ENCODE data around the gene CC2D2B. TPM values are rescaled to one million over a fixed set of nuclear protein-coding genes. Genes with fewer than 3 reads are reported as not detected.

The CC2D2B gene
- total and polyA plus RNA-seq, 8 donors, result 0.09 to 0.55 (median 0.39) TPM; not detected in 2

GRCh38 chr10:96075977-96076376, 168.2 kb downstream of the CC2D2B start:
- intact Hi-C loops (cut with DNase I), result no loop called here
- no peak for ATAC-seq
- Histone ChIP-seq H3K36me3 (no peaks in the 10 kb centered on the region), H3K27me3 (no peaks in the 10 kb centered on the region), H3K4me1 (no peaks in the 10 kb centered on the region), H3K4me3 (no peak overlapping the region), H3K27ac (no peak overlapping the region), H3K9me3 (no peaks in the 10 kb centered on the region)
- WGBS, 2 donors, result 40 to 46% methylated on average over 2 of the region's 2 CpGs
- FAIRE-seq, result no peak
- no peak for DNase-seq
- TF ChIP-seq CTCF (IDR thresholded peaks at IDR 0.05), result no peak

GRCh38 chr10:96077156-96077555, 169.4 kb downstream of the CC2D2B start:
- Histone ChIP-seq H3K9me3 (no peaks in the 10 kb centered on the region), H3K27ac (no peak overlapping the region), H3K4me1 (no peaks in the 10 kb centered on the region), H3K27me3 (no peaks in the 10 kb centered on the region), H3K36me3 (no peaks in the 10 kb centered on the region), H3K4me3 (no peak overlapping the region)
- FAIRE-seq (no peak), ATAC-seq (no peak), DNase-seq (no peak)
- 85 to 96% methylated on average over 3 of the region's 3 CpGs for WGBS, 2 donors
- intact Hi-C loops (cut with DNase I), result no loop called here
- no peak for TF ChIP-seq CTCF (IDR thresholded peaks at IDR 0.05)

- ATAC-seq (no peak), FAIRE-seq (no peak), DNase-seq (no peak)
- no peaks in the 10 kb centered on the region for H3K4me1 ChIP-seq
- no peaks in the 10 kb centered on the region for H3K9me3 ChIP-seq
- H3K4me3 ChIP-seq, result no peak overlapping the region
- H3K36me3 ChIP-seq, result no peaks in the 10 kb centered on the region
- H3K27me3 ChIP-seq, result no peaks in the 10 kb centered on the region
- 95 to 98% methylated on average over 2 of the region's 2 CpGs for WGBS, 2 donors
- H3K27ac ChIP-seq, result no peak overlapping the region
- TF ChIP-seq CTCF (IDR thresholded peaks at IDR 0.05), result no peak
- intact Hi-C loops (cut with DNase I), result no loop called here
Measured at GRCh38 chr10:96082153-96082552, 174.4 kb downstream of the CC2D2B start.

Small RNAs within 50 kb of the gene (microRNA-seq; reads per million reads assigned to microRNA genes)
- 8.9 to 17.7 reads per million in 2 donors for gene MIR3157

Other genes with a start within 250 kb of the CC2D2B start
- 10 to 100 TPM in 5 of 6 donors, 1 to 10 TPM in 1; 8.9 to 25.5 (median 16.7) TPM for gene TCTN3, start 214.0 kb upstream of the CC2D2B start, total RNA-seq
- 10 to 100 TPM in 1 of 2 donors, 1 to 10 TPM in 1; 8.1 to 16.8 TPM for gene TCTN3, start 214.0 kb upstream of the CC2D2B start, polyA plus RNA-seq
- 10 to 100 TPM in 1 of 6 donors, 1 to 10 TPM in 4, under 1 TPM in 1; 0.67 to 10.9 (median 1.6) TPM for gene ENTPD1, start 151.8 kb upstream of the CC2D2B start, total RNA-seq
- gene ENTPD1, start 151.8 kb upstream of the CC2D2B start, polyA plus RNA-seq, result 1 to 10 TPM; 1.8 TPM
- 1 to 10 TPM; 1.5 to 3.8 (median 2.5) TPM for gene CCNJ, start 135.6 kb downstream of the CC2D2B start, total RNA-seq
- gene CCNJ, start 135.6 kb downstream of the CC2D2B start, polyA plus RNA-seq, result 1 to 10 TPM; 1.6 to 2.7 TPM
- 10 to 100 TPM in 5 of 6 donors, 1 to 10 TPM in 1; 10.0 to 18.2 (median 11.6) TPM for gene ZNF518A, start 222.3 kb downstream of the CC2D2B start, total RNA-seq
- 1 to 10 TPM; 4.9 to 9.3 TPM for gene ZNF518A, start 222.3 kb downstream of the CC2D2B start, polyA plus RNA-seq